ENCODE measurements around the gene EYS.

Gene EYS

DNA sequence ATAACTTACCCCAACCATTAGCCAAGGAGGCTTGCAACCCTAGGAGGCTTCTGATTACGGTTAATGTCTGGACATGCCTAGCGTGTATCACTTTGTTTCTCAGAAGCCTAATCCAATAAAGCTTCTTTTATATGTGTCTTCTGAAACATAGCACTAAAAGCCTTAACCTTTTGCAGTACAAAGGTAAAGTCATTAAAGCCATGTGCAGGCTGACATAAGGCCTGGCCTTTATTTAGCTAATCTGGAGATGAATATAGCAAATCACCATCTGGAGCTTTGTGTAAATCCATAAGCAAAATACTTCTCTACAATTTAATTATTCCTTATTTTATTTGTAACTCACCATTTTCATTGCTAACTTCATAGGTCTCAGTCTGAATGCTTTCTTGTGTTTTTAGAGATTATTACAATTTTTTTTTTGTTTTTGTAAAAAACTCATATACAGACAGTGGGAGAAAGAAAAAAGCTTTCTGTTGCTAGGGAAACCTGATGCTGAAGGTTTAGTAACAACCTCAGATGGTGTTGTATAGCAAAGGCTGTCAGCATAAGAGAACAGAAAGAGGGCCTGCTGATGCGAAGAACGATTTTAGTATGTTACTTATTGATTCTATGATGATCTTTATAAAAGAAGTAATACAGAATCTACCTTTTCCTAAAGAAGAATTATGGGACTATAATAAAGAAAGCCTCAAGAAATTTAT, at the start of gene EYS:
EYS (minus strand) TSS at position 101 of the 701 bp plus-strand sequence. CDS start 211,816 bp downstream, outside the sequence.
- in situ Hi-C loops (cut with MboI; ENCODE audit: low sequenced_read_pairs), result no loop called here

DNA sequence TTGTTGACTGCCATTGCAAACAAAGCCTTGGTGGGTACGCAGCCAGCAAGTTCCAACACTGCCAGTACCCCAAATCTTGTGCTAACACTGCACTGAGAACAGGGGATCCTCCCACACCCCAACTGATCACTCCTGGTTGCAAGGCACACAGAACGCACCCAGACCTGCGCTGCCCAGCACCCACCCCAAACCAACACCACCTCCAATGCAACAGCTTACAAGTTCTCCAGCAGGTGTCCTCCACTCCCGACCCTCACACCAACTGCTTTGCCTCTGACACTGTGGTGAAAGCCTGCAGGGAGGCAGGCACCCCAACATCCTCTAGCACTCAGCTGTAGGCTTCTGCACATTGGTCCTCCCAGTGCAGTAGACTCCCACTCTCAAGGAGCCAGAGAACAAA, 39.3 kb upstream of the EYS start:
- in situ Hi-C loops (cut with MboI; ENCODE audit: low sequenced_read_pairs), result no loop called here

DNA sequence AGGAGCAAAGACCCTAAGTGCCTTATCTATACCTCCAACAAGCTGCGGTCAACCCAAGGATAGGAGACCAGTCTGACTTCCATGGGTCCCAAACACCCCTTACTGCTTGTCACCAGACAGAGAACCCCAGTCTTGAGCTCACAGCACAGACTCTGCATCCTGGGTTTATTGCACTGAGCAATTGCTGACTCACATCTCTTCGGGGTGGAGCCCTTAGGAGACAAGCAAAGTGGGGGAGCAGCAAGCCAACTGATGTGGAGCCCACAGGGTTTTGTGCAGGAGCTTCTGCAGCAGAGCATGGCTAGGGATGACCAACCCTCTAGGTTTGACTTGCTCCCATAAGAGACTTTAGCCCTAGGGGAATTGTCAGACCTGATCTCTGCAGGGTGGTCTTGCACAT, 38.6 kb upstream of the EYS start:
- in situ Hi-C loops (cut with MboI; ENCODE audit: low sequenced_read_pairs), result no loop called here

DNA sequence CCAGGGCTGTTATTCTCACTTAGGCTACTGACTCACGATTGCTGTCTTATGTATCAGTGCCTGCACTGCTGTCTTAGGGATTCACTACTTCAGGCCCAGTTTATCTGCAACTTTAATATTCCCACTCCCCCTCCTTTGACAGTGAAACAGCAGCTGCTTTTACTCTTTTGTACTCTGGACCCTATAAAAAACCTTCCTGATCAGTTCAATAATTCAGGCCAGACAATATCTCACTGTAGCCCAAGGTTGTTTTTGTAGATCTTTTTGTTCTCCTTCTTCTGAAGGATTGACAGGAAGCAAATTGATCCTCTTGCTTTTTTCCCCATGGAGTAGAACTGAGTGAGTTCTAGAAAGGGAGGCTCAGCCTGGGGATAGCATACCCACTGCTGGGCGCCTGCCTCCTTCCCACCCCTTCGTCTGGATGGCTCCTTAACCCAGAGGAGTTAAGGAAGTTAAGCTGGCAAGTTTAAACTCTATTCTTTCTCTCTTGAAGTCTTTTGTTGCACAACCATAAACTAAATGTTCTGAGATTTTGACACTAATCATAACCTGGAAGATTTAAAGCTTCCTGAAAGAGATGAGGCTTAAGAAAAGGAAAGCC, 22.0 kb upstream of the EYS start:
- in situ Hi-C loops (cut with MboI; ENCODE audit: low sequenced_read_pairs), result no loop called here

DNA sequence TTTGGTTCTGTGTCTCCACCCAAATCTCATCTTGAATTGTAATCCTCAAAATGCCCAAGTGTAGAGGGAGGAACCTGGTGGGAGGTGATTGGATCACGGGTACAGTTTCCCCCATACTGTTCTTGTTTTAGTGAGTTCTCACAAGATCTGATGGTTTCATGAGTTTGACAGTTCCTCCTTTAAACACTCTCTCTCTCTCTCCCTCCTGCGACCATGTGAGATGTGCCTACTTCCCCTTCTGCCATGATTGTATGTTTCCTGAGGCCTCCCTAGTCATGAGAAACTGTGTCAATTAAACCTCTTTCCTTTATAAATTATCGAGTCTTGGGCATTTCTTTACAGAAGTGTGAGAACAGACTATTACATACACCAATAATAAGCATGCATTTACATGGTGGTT, 12.1 kb upstream of the EYS start:
- in situ Hi-C loops (cut with MboI; ENCODE audit: low sequenced_read_pairs), result no loop called here

DNA sequence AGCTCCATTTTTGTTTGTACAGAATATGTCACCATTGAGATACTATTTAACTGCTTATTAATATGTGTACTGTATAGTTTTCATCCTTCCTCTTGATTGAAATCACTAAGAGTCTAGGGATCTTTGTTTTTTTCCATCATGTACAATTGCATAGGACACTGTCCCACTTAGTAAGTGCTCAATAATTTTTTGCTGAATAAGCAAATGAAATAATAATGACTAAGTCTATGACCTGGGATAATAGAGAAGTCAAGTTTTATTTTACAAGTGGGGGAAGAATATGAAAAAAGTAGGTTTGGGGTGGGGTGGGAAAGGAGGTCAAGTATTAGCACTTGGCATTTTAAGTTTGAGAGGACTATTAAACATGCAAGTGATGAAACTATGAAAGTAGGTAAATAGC, 4.5 kb upstream of the EYS start:
- in situ Hi-C loops (cut with MboI; ENCODE audit: low sequenced_read_pairs), result no loop called here

DNA sequence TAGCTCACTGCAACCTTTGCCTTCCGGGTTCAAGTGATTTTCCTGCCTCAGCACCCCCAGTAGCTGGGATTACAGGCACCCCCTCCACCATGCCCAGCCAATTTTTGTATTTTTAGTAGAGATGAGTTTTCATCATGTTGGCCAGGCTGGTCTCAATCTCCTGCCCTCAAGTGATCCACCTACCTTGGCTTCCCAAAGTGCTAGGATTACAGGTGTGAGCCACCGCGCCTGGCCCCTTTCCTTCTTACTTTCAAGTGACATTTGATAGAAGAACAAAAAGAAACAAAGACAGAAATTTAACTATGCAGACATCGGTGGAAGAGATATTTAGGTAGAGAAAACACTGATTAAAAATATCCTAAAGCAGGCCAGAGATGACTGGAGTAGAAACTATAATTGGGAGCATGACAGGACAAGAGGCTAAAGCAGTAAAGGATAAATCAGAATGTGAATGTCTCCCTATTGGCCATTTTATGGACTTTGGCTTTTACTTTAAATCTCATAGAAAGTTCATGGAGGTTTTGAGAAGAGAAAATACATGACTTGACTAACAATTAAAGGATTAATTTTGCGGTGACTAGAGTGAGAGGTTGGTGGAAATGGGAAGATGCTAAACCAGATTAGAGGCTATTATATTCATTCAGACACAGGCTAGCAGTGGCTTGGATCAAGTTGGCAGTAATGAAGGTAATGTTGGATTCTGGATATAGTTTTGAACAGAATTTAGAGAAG, 2.2 kb upstream of the EYS start:
- in situ Hi-C loops (cut with MboI; ENCODE audit: low sequenced_read_pairs), result no loop called here

DNA sequence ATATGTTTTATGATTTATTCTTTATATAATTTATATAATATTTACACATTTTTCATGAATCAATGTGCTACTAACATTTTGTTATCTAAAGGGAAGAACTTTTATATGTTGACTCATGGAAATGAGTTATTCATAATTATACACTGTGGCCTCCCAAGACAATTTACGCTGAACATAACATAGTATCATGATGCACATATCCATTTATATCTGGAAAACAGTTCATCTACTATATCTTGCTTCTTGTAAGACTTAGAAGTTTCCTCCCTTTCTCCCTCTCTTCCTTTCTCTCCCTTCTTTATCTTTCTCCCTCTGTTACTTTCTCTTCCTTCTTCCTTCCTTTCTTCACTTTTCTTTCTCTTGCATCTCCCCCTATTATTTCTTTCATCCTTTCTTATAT, 1.1 kb upstream of the EYS start:
- in situ Hi-C loops (cut with MboI; ENCODE audit: low sequenced_read_pairs), result no loop called here

DNA sequence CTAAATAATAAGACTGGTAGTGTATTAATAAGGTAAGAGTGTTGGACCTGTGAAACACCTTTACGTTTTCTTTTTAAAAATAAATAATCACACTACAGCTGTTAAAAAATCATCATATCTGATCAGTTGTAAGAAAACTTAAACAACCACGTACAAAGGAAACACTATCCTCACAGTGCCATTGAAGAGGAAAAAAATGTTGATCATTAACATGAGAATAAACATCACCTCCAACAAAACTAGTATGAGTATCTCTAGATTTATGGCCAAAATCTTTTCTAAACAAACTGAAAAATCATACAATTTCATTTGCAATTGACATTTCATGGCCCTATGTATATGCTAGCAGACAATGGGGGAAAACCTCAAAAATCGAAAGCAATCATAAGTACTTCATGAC, 590 bp downstream of the EYS start:
- in situ Hi-C loops (cut with MboI; ENCODE audit: low sequenced_read_pairs), result no loop called here

DNA sequence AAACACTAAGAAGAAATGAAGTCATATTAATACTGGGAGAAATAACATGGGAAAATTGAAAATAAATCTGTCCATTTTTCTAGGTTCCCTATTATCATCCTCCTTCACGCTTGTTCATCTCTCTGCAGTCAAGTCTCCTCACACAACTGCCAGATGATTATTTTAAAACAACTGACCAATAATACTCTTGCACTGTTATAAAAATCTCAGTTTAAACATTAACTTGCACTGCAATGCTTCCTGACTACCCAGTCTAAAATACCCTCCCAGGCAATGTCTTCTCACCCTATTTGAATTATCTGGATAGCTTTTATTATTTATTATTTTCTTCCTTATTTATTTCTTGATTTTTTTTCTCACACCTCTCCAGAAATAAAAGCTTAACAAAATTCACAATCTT, 5.7 kb downstream of the EYS start:
- in situ Hi-C loops (cut with MboI; ENCODE audit: low sequenced_read_pairs), result no loop called here

DNA sequence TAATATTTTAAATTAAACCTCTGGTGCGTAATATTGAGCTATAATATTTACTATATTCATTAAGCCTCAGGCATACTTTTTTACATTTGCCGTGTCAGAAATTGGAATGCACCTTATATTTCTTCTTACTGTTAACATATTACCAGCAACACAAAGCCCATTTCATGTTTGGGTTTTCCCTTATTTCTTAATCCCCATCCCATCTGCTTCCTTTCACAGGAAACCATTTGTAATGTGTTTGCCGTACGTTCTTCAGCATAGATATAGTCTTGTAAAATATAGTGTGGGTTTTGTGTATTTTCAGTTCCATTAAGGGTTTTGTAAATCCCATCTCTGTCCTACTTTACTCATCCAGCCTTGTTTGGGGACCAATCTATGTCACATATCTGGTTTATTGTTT, 6.5 kb downstream of the EYS start:
- in situ Hi-C loops (cut with MboI; ENCODE audit: low sequenced_read_pairs), result no loop called here

DNA sequence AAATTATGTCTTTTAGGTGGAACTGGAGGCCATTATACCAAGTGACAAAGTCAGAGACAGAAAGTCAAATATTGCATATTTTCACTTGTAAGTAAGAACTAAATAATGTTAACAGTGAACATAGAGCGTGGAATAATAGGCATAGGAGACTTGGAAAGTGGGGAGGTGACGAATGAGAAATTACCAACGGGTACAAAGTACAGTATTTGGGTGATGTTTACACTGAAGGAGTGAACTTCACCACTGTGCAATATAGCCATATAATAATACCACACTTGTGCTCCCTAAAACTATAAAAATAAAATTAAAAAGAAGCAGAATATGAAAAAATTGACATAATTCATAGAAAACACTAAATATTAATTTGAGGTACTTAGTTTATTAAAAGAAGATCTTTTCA, 14.9 kb downstream of the EYS start:
- in situ Hi-C loops (cut with MboI; ENCODE audit: low sequenced_read_pairs), result no loop called here

DNA sequence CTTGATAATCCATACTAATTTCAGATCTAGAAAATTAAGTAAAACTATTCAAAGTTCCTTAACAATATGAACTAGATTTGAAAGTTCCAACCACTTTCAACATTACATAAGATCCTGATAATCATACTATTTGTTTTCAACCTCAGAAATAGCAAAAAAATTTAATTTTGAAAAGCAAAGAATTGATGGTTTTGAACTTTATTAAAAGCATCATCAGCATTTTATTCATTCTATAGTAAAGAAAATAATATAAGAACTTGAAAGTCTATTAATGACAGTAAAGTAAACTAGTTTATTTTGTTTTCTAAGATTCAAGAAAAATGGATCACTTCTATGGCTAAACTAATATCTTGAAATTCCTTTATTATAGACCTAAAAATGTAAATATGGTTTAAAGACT, 26.8 kb downstream of the EYS start:
- in situ Hi-C loops (cut with MboI; ENCODE audit: low sequenced_read_pairs), result no loop called here

DNA sequence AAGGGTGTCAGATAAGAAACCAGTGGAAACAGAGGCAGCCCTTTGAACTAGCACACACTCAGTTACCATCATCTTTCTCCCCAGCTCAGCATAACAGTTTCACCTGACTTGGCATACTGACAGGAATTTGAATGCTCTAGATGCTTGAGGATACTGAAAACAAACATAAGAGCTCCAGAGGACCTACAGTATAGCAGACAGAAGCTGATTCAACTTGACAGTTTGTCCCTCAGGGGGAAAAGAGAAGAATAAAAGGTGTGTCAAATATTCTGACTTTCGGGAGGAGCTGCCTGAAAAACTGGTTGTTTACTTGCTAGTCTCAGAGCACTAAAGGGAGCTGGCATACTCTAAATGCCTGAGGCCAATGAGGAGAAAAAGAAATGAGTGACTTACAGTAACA, 35.1 kb downstream of the EYS start:
- in situ Hi-C loops (cut with MboI; ENCODE audit: low sequenced_read_pairs), result no loop called here

DNA sequence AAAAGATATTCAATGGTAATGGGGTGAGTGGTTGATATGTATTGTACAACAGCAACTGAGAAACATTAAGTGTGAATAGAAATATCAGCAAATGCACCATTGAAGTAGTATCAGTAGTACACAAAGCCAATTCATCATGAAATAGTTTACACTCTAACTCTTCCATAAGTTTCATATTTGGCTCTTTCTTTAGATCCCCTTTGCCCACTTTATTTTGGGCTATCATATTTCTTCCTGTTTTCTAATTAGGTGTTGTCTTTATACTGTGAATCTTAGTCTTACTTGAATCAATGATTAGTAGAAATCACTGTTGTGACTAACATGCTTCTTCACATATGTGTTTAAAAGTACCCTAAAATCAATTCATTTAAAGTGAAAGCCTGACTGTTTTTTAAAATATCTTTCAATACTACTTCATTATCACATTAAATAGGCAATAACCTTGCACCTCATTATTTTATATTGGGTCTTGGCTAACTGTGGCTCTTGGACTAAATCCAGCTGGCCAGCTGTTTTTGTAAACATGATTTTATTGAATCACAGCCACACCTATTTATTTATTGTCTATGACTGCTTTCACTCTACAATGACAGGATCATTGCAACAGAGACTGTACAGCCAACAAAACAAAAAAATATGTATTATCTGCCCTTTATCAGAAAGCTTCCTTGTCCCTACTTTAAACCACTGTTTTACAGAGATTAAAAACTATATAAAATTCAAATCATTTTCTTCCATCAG, 38.9 kb downstream of the EYS start:
- in situ Hi-C loops (cut with MboI; ENCODE audit: low sequenced_read_pairs), result no loop called here

DNA sequence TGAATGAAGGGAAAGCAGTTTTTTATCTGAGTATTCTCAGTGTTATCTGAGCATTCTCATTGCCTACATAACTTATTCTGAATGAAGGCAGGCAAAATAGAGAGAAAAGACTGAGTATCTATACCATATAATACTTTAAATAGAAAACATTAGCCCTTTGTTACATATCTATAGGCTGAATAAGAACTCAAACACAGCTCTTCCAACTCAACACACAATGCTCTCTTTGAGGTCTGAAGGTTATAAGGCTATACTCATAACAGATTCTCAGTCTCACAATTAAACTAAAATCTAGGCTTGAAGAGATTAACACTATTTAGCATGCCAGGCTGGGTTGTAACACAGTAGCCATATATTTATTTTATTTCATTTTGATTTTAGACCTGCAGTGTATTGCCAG, 56.9 kb downstream of the EYS start:
- in situ Hi-C loops (cut with MboI; ENCODE audit: low sequenced_read_pairs), result no loop called here

DNA sequence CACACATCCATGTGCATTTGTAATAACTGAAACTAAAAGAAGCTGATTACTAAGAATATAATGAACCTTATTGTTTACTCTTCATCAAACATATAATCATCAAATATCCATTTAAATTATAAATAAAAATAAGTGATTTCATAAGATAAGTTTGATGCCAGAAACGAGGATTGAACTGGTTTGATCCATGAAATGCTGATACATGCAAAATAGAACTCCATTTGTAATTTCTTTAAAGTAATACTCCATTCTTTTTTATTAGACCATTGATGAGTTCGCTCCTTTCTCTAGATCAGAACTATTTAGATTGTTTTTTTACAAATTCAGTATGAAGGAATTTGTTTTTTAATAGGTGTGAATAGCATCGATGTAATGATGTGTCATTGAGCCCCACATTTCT, 57.6 kb downstream of the EYS start:
- in situ Hi-C loops (cut with MboI; ENCODE audit: low sequenced_read_pairs), result no loop called here

DNA sequence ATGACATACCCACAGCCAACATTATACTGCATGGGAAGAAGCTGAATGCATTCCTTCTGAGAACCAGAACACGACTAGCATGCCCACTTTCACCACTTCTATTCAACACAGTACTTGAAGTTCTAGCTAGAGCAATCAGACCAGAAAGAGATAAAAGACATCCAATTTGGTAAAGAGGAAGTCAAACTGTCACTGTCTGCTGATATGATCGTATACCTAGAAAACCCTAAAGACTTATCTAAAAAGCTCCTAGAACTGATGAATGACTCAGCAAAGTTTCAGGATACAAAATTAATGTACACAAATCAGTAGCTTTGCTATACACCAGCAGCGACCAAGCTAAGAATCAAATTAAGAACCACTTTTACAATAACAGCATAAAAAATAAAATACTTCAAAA, 60.5 kb downstream of the EYS start:
- in situ Hi-C loops (cut with MboI; ENCODE audit: low sequenced_read_pairs), result no loop called here

DNA sequence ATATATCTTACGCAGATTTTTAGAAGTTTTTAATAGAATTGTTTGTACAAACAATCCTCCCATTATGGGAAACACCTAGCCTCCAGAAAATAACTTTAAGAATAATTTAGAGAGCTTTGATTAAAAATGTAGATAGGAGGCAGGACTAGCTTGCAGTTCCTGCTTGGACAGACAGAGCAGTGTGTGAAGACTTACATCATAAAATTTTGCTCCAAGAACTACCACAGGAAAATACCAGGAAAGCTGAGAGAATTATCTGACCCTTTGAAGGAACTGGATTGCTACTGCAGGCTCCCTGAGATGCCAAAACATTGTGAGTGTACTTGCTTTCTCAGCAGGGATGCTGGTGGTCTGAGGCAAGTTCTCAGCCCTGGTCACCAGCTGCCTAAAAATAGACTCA, 64.2 kb downstream of the EYS start:
- in situ Hi-C loops (cut with MboI; ENCODE audit: low sequenced_read_pairs), result no loop called here

DNA sequence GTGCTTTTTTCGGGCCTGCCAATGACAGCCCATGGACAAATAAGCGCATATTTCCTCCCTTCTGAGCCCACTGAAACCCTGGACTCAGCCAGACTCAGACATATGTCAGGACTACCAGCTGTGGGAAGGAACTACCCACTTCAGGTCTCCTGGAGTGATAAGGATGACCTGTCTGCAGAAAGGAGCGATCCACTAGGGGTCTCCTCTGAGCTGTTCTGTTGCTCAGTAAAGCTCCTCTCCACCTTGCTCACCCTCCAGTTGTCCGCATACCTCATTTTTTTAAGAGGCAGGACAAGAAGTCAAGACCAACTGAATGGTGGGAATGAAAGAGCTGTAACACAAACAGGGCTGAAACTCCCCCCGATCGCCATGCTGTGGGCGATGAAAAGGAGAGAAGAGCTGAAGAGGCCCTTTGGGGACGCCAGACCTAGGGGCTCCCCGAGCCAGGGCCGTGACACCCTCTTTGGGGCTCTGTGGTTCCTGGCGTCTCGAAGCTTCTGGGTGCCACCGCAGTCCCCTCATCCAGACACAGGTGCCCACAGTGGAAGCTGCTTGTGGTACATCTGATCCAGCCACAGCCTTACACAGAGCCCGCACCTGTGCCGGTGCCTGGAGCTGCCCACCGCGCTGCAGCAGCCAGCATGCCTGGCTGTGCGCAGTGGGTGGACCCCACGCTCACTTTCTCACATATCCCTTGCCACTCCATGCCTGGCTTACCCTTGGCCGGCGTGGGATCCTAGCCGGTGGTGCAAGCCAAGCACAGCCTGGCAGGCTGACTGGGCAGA, 68.8 kb downstream of the EYS start:
- in situ Hi-C loops (cut with MboI; ENCODE audit: low sequenced_read_pairs), result no loop called here
